ES-I3 (cell line): Measurements from ENCODE around the gene ZBTB47.

Source experiments
- H3K36me3 ChIP-seq: 2 replicates; pipeline ENCODE4 v1.6.1; 2013; ENCODE audit warnings: mild to moderate bottlenecking, low read length, control low read depth, moderate library complexity; ENCODE audit not compliant: insufficient read depth
- H3K4me1 ChIP-seq: 2 replicates; pipeline ENCODE4 v1.6.1; 2013; ENCODE audit warnings: mild to moderate bottlenecking, control low read depth, low read length; ENCODE audit not compliant: insufficient read depth
- H3K9ac ChIP-seq: 2 replicates; pipeline ENCODE4 v1.6.1; 2013; ENCODE audit warnings: low read depth, mild to moderate bottlenecking, low read length, moderate library complexity
- H3K9me3 ChIP-seq: 2 replicates; pipeline ENCODE4 v1.6.1; 2013; ENCODE audit warnings: mild to moderate bottlenecking, low read length, moderate library complexity; ENCODE audit not compliant: control insufficient read depth, insufficient read depth

The ZBTB47 gene

DNA sequence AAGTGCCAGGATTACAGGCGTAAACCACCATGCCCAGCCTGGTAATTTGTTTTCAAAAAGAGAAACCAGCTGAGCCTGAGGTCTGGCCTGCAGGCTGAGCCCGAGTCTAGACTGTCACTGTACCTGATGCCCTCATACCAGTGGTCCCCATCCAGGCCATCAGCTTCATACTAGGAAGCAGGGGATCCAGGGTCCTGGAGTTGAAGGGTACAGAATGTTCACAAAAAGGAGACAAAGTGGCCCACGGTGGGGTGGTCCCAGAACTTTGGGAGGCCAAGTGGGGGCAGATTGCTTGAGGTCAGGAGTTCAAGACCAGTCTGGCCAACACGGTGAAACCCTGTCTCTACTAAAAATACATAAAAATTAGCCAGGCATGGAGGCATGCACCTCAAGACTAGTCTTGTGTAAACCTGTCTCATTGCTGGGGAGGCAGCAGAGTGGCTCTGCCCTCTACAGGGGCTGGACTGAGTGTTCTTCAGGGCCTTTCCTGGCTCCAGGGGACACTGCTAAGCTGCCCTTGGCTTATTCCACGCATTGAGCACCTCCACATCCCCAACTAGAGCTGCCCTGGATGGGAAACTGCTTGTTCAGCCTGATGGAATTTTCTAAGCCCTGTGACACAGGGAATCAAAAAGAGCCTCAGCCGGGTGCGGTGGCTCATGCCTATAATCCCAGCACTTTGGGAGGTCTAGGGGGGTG is 57.0 kb downstream of the ZBTB47 start:
- no peaks in the 10 kb centered on the region for H3K9me3 ChIP-seq
- H3K36me3 ChIP-seq: no peaks in the 10 kb centered on the region
- H3K4me1 ChIP-seq: no peaks in the 10 kb centered on the region
- H3K9ac ChIP-seq: no peak overlapping the region

DNA sequence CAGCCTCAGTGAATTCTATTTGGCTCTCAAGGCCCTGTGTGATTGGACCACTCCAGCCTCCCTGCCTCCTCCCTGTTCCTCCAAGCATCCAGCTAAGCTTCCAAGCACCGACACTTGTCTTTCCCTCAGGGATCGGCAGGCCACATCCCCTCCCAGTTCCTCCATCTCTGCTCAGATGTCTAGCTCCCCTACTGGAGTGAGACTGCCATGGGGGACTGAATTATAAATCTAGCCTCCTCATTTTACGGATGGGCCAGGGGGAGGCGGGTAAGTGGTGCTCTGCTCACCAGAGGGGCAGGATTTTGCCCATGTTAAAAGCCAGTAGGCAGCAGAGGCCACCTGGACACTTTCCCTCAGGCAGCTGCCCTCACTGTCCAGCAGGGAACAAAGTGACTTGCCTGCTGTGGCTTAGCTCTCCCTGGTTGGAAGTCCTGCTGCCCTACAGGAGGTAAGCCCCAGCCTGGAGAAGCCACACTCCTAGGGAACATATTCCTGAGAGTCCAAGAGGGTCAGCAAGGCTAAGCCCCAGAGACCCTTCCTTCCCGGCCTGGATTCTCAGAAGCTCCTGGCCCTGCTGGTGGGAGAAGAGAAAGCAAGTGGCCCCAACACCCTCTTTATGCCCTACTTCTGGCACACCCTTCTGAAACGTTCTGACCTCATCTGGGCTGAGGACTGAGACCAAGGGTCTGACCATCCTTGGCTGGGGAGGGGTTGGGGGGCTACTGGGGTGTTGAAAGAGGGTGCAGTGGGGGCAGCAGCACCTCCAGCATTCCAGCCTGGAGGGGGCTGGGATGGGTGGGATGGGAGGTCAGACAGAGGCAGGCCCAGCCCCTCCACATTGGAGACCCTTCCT is 58.2 kb downstream of the ZBTB47 start:
- no peaks in the 10 kb centered on the region for H3K9me3 ChIP-seq
- H3K9ac ChIP-seq: no peak overlapping the region
- H3K36me3 ChIP-seq: no peaks in the 10 kb centered on the region
- no peaks in the 10 kb centered on the region for H3K4me1 ChIP-seq

DNA sequence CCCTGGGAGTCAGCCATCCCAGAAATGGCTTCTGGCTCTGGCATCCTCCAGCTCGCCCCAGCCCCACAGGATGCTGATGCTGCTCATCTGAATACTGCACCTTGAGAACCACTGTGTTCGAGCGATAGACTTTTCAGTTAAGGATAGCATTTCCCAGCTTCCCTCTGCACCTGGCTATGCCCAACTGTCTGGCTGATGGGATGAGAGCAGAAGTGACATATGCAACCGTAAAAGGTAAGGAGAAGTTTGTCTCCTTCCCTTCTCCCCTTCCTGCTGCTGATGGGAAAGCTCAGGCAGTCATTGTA is 58.8 kb downstream of the ZBTB47 start:
- no peaks in the 10 kb centered on the region for H3K4me1 ChIP-seq
- no peaks in the 10 kb centered on the region for H3K9me3 ChIP-seq
- no peak overlapping the region for H3K9ac ChIP-seq
- no peaks in the 10 kb centered on the region for H3K36me3 ChIP-seq

- Histone ChIP-seq H3K9ac (no peak overlapping the region), H3K4me1 (no peaks in the 10 kb centered on the region), H3K36me3 (no peaks in the 10 kb centered on the region), H3K9me3 (no peaks in the 10 kb centered on the region)
Measured at GRCh38 chr3:42712688-42713372, 59.3 kb downstream of the ZBTB47 start.

GRCh38 chr3:42713747-42714146 is 60.2 kb downstream of the ZBTB47 start:
- H3K9me3 ChIP-seq: no peaks in the 10 kb centered on the region
- H3K36me3 ChIP-seq: no peaks in the 10 kb centered on the region
- H3K4me1 ChIP-seq: no peaks in the 10 kb centered on the region
- no peak overlapping the region for H3K9ac ChIP-seq

DNA sequence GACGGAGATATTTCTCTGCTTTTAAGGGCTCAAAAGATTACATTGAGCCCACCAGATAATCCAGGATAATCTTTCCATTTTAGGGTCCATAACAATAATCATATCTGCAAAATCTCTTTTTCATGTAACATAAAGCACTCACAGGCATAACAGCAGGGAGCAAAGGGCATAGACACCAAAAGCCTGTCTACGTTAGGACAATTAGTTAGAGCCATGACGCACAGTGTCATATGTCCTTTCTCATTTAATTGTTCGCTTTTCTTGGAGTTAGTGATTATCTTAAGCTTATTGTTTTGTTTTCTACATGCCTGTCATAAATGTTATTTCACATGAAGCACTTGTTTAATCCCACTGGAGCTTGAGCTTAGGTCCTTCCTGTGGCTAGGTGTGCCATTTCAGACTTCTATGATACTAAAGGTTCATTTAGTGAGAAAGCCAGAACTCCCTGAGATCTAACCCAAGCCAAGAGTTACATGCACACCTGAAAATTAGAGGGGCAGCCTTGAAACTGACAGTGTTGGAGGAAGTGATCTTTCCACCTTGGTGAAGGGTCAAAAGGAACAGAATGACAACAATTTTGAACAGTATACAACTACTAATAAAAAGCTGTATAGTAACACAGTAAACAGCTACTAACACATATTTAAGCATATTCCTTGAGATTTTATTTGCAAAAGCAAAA is 60.8 kb downstream of the ZBTB47 start:
- Histone ChIP-seq H3K4me1 (no peaks in the 10 kb centered on the region), H3K36me3 (no peaks in the 10 kb centered on the region), H3K9me3 (no peaks in the 10 kb centered on the region), H3K9ac (no peak overlapping the region)
